HEK293 (cell line): ENCODE measurements around the gene SLC36A3.

Experiments
- CTCF ChIA-PET: fragments of 350-600 bp; formaldehyde crosslinking; extraction: SDS; loops from one replicate; lab custom pipeline; 2021; ENCODE audit warnings: antibody characterized with exemption; lab: Yijun Ruan, JAX
- POLR2A ChIA-PET: fragments of 300-600 bp; formaldehyde crosslinking; extraction: SDS; loops from one replicate; lab custom pipeline; 2020; ENCODE audit warnings: antibody characterized with exemption, inconsistent platforms; lab: Yijun Ruan, JAX
- H3K27ac ChIP-seq: fragments of 200-500 bp; sonication (Bioruptor generic); 2 replicates; pipeline ENCODE4 v1.5.1; 2014; ENCODE audit warnings: low read depth, low read length, control low read depth, inconsistent platforms; ENCODE audit errors: extremely low read depth
- H3K36me3 ChIP-seq, 2 experiments: fragments of 200-500 bp in 1 of 2; sonication (Bioruptor generic) in 1 of 2; 1 replicate in 1 of 2; 2 replicates in 1 of 2; pipeline ENCODE4 v1.5.1; 2014 to 2017; ENCODE audit warnings: inconsistent platforms in 2 of 2, low read length in 2 of 2; ENCODE audit not compliant: control insufficient read depth in 2 of 2, insufficient read depth in 1 of 2
- H3K4me1 ChIP-seq: fragments of 200-500 bp; sonication (Bioruptor generic); 2 replicates; pipeline ENCODE4 v1.5.1; 2014; ENCODE audit warnings: mild to moderate bottlenecking, low read length, inconsistent platforms; ENCODE audit not compliant: control insufficient read depth, insufficient read depth
- H3K4me3 ChIP-seq: 2 replicates; pipeline ENCODE4 v1.5.1; 2011; ENCODE audit warnings: low read depth, mild to moderate bottlenecking, control low read depth, low read length, moderate library complexity
- H3K9me3 ChIP-seq: fragments of 200-500 bp; sonication (Bioruptor generic); 2 replicates; pipeline ENCODE4 v1.5.1; 2014; ENCODE audit warnings: low read depth, low read length, inconsistent platforms; ENCODE audit not compliant: control insufficient read depth, insufficient read depth
- BCL6B ChIP-seq: fragments of 450-650 bp; formaldehyde crosslinking; IDR thresholded peaks from 2 replicates; pipeline ENCODE4 v1.5.1; 2017; ENCODE audit warnings: missing biosample characterization, missing genetic modification characterization
- KLF1 ChIP-seq: fragments of 450-650 bp; formaldehyde crosslinking; IDR thresholded peaks from 2 replicates; pipeline ENCODE4 v1.5.1; 2016; ENCODE audit warnings: missing biosample characterization, missing genetic modification characterization
- KLF10 ChIP-seq: fragments of 450-650 bp; IDR thresholded peaks from 2 replicates; pipeline ENCODE4 v1.5.1; 2018; ENCODE audit warnings: missing biosample characterization, mild to moderate bottlenecking, missing genetic modification characterization
- MZF1 ChIP-seq: fragments of 450-650 bp; formaldehyde crosslinking; IDR thresholded peaks from 2 replicates; pipeline ENCODE4 v1.5.1; 2017; ENCODE audit warnings: missing biosample characterization, missing genetic modification characterization, borderline replicate concordance
- OVOL3 ChIP-seq: fragments of 450-650 bp; formaldehyde crosslinking; IDR thresholded peaks from 2 replicates; pipeline ENCODE4 v1.5.1; 2016; ENCODE audit warnings: missing biosample characterization, missing genetic modification characterization
- PRDM6 ChIP-seq: fragments of 450-650 bp; formaldehyde crosslinking; IDR thresholded peaks from 2 replicates; pipeline ENCODE4 v1.5.1; 2017; ENCODE audit warnings: missing biosample characterization, missing genetic modification characterization
- SCRT2 ChIP-seq: fragments of 450-650 bp; formaldehyde crosslinking; IDR thresholded peaks from 2 replicates; pipeline ENCODE4 v1.5.1; 2016; ENCODE audit warnings: missing biosample characterization, missing genetic modification characterization
- SP2 ChIP-seq: fragments of 450-650 bp; formaldehyde crosslinking; IDR thresholded peaks from 2 replicates; pipeline ENCODE4 v1.5.1; 2016; ENCODE audit warnings: missing biosample characterization, missing genetic modification characterization
- ZBTB26 ChIP-seq: fragments of 450-650 bp; formaldehyde crosslinking; optimal IDR thresholded peaks from 2 replicates; pipeline ENCODE3; 2016; ENCODE audit warnings: missing biosample characterization, mild to moderate bottlenecking, missing genetic modification characterization
- ZBTB44 ChIP-seq: fragments of 450-650 bp; IDR thresholded peaks from 2 replicates; pipeline ENCODE4 v1.5.1; 2018; ENCODE audit warnings: missing biosample characterization, mild to moderate bottlenecking, missing genetic modification characterization
- ZNF132 ChIP-seq: fragments of 450-650 bp; formaldehyde crosslinking; IDR thresholded peaks from 2 replicates; pipeline ENCODE4 v1.5.1; 2017; ENCODE audit warnings: missing biosample characterization, missing genetic modification characterization, borderline replicate concordance
- ZNF174 ChIP-seq: fragments of 450-650 bp; formaldehyde crosslinking; IDR thresholded peaks from 2 replicates; pipeline ENCODE4 v1.5.0; 2017; ENCODE audit warnings: missing biosample characterization, mild to moderate bottlenecking, missing genetic modification characterization
- ZNF175 ChIP-seq: fragments of 450-650 bp; formaldehyde crosslinking; IDR thresholded peaks from 2 replicates; pipeline ENCODE4 v1.5.1; 2016; ENCODE audit warnings: missing biosample characterization, missing genetic modification characterization
- ZNF202 ChIP-seq: fragments of 450-650 bp; formaldehyde crosslinking; IDR thresholded peaks from 2 replicates; pipeline ENCODE4 v1.5.1; 2016; ENCODE audit warnings: missing biosample characterization, missing genetic modification characterization, borderline replicate concordance
- ZNF223 ChIP-seq: fragments of 450-650 bp; formaldehyde crosslinking; IDR thresholded peaks from 2 replicates; pipeline ENCODE4 v1.5.1; 2016; ENCODE audit warnings: missing biosample characterization, missing genetic modification characterization
- ZNF266 ChIP-seq: fragments of 450-650 bp; formaldehyde crosslinking; IDR thresholded peaks from 2 replicates; pipeline ENCODE4 v1.5.1; 2016; ENCODE audit warnings: missing biosample characterization, missing genetic modification characterization, low read depth
- ZNF324 ChIP-seq: fragments of 450-650 bp; formaldehyde crosslinking; IDR thresholded peaks from 2 replicates; pipeline ENCODE4 v1.5.1; 2016; ENCODE audit warnings: missing biosample characterization, missing genetic modification characterization
- ZNF394 ChIP-seq: fragments of 450-650 bp; formaldehyde crosslinking; IDR thresholded peaks from 2 replicates; pipeline ENCODE4 v1.5.1; 2016; ENCODE audit warnings: missing biosample characterization, missing genetic modification characterization, mild to moderate bottlenecking, moderate library complexity, borderline replicate concordance
- ZNF501 ChIP-seq: fragments of 450-650 bp; formaldehyde crosslinking; IDR thresholded peaks from 2 replicates; pipeline ENCODE4 v1.5.1; 2016; ENCODE audit warnings: missing biosample characterization, missing genetic modification characterization
- ZNF558 ChIP-seq: fragments of 450-650 bp; formaldehyde crosslinking; IDR thresholded peaks from 2 replicates; pipeline ENCODE4 v1.5.1; 2016; ENCODE audit warnings: missing biosample characterization, missing genetic modification characterization
- ZNF600 ChIP-seq: fragments of 450-650 bp; formaldehyde crosslinking; IDR thresholded peaks from 2 replicates; pipeline ENCODE4 v1.5.1; 2016; ENCODE audit warnings: missing biosample characterization, missing genetic modification characterization
- ZNF776 ChIP-seq: fragments of 450-650 bp; formaldehyde crosslinking; IDR thresholded peaks from 2 replicates; pipeline ENCODE4 v1.5.0; 2017; ENCODE audit warnings: missing biosample characterization, missing genetic modification characterization, borderline replicate concordance
- ZNF837 ChIP-seq: fragments of 450-650 bp; formaldehyde crosslinking; IDR thresholded peaks from 2 replicates; pipeline ENCODE4 v1.5.1; 2016; ENCODE audit warnings: missing biosample characterization, missing genetic modification characterization
- ZSCAN23 ChIP-seq: fragments of 450-650 bp; formaldehyde crosslinking; IDR thresholded peaks from 2 replicates; pipeline ENCODE4 v1.5.1; 2016; ENCODE audit warnings: missing biosample characterization, missing genetic modification characterization
- ZSCAN4 ChIP-seq: fragments of 450-650 bp; formaldehyde crosslinking; IDR thresholded peaks from 2 replicates; pipeline ENCODE4 v1.5.1; 2017; ENCODE audit warnings: missing biosample characterization, missing genetic modification characterization

SLC36A3 gene

GRCh38 chr5:151332857-151333256, 29.3 kb upstream of the SLC36A3 start (continued):
- TF ChIP-seq ZNF776 (tag by site-specific recombination): no peak
- no peak for TF ChIP-seq ZNF174 (tag by site-specific recombination)
- no peak for TF ChIP-seq ZNF132 (tag by site-specific recombination)
- TF ChIP-seq SCRT2 (tag by site-specific recombination): no peak
- no peak for TF ChIP-seq ZNF558 (tag by site-specific recombination)
- TF ChIP-seq ZNF266 (tag by site-specific recombination): no peak

GRCh38 chr5:151328734-151329133, 25.2 kb upstream of the SLC36A3 start:
- H3K27ac ChIP-seq: no peak overlapping the region
- no peaks in the 10 kb centered on the region for H3K36me3 ChIP-seq
- H3K4me3 ChIP-seq: no peak overlapping the region
- ChIA-PET CTCF (interaction anchor here (0.7 kb wide), 1 partner anchor 317 kb away, joined by 3 read pairs; no protein-coding TSS in a partner anchor), POLR2A (no interaction called here)
- no peaks in the 10 kb centered on the region for H3K4me1 ChIP-seq
- no peaks in the 10 kb centered on the region for H3K9me3 ChIP-seq
- TF ChIP-seq ZNF394 (tag by site-specific recombination): no peak
- no peak for TF ChIP-seq ZSCAN23 (tag by site-specific recombination)
- TF ChIP-seq KLF1 (tag by site-specific recombination): no peak
- TF ChIP-seq, all 188 proteins: peak for 0

- ChIA-PET CTCF (interaction anchor here (0.6 to 0.7 kb wide), 2 partner anchors 38 to 175 kb away, joined by 3 read pairs; no protein-coding TSS in a partner anchor), POLR2A (no interaction called here)
- H3K27ac ChIP-seq: no peak overlapping the region
- no peak overlapping the region for H3K4me3 ChIP-seq
- H3K36me3 ChIP-seq: no peaks in the 10 kb centered on the region
- no peaks in the 10 kb centered on the region for H3K4me1 ChIP-seq
- no peaks in the 10 kb centered on the region for H3K9me3 ChIP-seq
- TF ChIP-seq ZNF501 (no peak), BCL6B (tag by site-specific recombination) (no peak), ZSCAN4 (tag by site-specific recombination) (no peak), ZNF324 (tag by site-specific recombination) (no peak), PRDM6 (tag by site-specific recombination) (no peak), ZNF175 (tag by site-specific recombination) (no peak), ZBTB26 (tag by site-specific recombination) (no peak), ZNF837 (tag by site-specific recombination) (no peak), ZNF600 (tag by site-specific recombination) (no peak), MZF1 (tag by site-specific recombination) (no peak), KLF1 (tag by site-specific recombination) (no peak), ZNF223 (tag by site-specific recombination) (no peak), ZBTB44 (tag by site-specific recombination) (no peak), SP2 (tag by site-specific recombination) (no peak), OVOL3 (no peak), ZNF202 (tag by site-specific recombination) (no peak), KLF10 (no peak)
Measured at GRCh38 chr5:151327585-151327984, 24.0 kb upstream of the SLC36A3 start.
